ENCODE measurements around the gene B4GAT1. TPM values are rescaled to one million over a fixed set of nuclear protein-coding genes. Genes with fewer than 3 reads are reported as not detected.

B4GAT1 gene
- polyA plus RNA-seq, 1 donor from 2014 or later, result 162 TPM

GRCh38 chr11:66391322-66391721, 43.9 kb upstream of the B4GAT1 start:
- Histone ChIP-seq H3K4me3 (ENCODE audit: low read length) (no peak overlapping the region), H4K20me1 (ENCODE audit: insufficient read depth) (no peaks in the 10 kb centered on the region), H3K9ac (ENCODE audit: low read length) (no peak overlapping the region), H2AFZ (ENCODE audit: low read depth, low read length) (no peak overlapping the region), H3K79me2 (replicated peaks; ENCODE audit: insufficient read depth, low read length) (no peaks in the 10 kb centered on the region), H3F3A (ENCODE audit: insufficient read depth, low read length, poor library complexity, severe bottlenecking) (no peaks in the 10 kb centered on the region), H3K36me3 (ENCODE audit: insufficient read depth, low read length) (no peaks in the 10 kb centered on the region), H3K27me3 (ENCODE audit: insufficient read depth, low read depth, low read length) (peaks cover 4% of the 10 kb centered on the region), H3K9me2 (ENCODE audit: insufficient read depth, low read length) (no peaks in the 10 kb centered on the region), H3K27ac (ENCODE audit: low read length) (no peak overlapping the region), H3K4me2 (ENCODE audit: low read length) (no peak overlapping the region), H3K9me3 (ENCODE audit: low read length) (no peaks in the 10 kb centered on the region)
- TF ChIP-seq REST (IDR thresholded peaks at IDR 0.05; ENCODE audit: borderline replicate concordance), result no peak
- no peak for TF ChIP-seq SMC3 (conservative IDR thresholded peaks at IDR 0.05; ENCODE audit: poor library complexity)
- no peak for TF ChIP-seq EP300 (conservative IDR thresholded peaks at IDR 0.05; ENCODE audit: poor library complexity, severe bottlenecking)
- TF ChIP-seq MXI1 (conservative IDR thresholded peaks at IDR 0.05; ENCODE audit: poor library complexity, severe bottlenecking), result no peak
- TF ChIP-seq CTCF (IDR thresholded peaks at IDR 0.05; ENCODE audit: poor library complexity, severe bottlenecking), result no peak
- TF ChIP-seq RAD21 (conservative IDR thresholded peaks at IDR 0.05), result no peak

- peak; percentile 21 for TF ChIP-seq CTCF (IDR thresholded peaks at IDR 0.05; ENCODE audit: poor library complexity, severe bottlenecking)
- TF ChIP-seq MXI1 (conservative IDR thresholded peaks at IDR 0.05; ENCODE audit: poor library complexity, severe bottlenecking), result no peak
- no peak overlapping the region for H3K27ac ChIP-seq (ENCODE audit: low read length)
These were observed 41.5 kb upstream of the B4GAT1 start for GRCh38 chr11:66388780-66389386.

More at GRCh38 chr11:66388780-66389386, 41.5 kb upstream of the B4GAT1 start:
- no peak overlapping the region for H3K9ac ChIP-seq (ENCODE audit: low read length)
- H2AFZ ChIP-seq (ENCODE audit: low read depth, low read length), result no peak overlapping the region
- H3F3A ChIP-seq (ENCODE audit: insufficient read depth, low read length, poor library complexity, severe bottlenecking), result no peaks in the 10 kb centered on the region
- H3K27me3 ChIP-seq (ENCODE audit: insufficient read depth, low read depth, low read length), result peaks cover 5% of the 10 kb centered on the region
- no peaks in the 10 kb centered on the region for H3K9me3 ChIP-seq (ENCODE audit: low read length)
- H3K4me2 ChIP-seq (ENCODE audit: low read length), result no peak overlapping the region
- H3K36me3 ChIP-seq (ENCODE audit: insufficient read depth, low read length), result no peaks in the 10 kb centered on the region
- no peaks in the 10 kb centered on the region for H3K79me2 ChIP-seq (replicated peaks; ENCODE audit: insufficient read depth, low read length)
- H4K20me1 ChIP-seq (ENCODE audit: insufficient read depth), result no peaks in the 10 kb centered on the region
- H3K4me3 ChIP-seq (ENCODE audit: low read length), result no peak overlapping the region
- H3K9me2 ChIP-seq (ENCODE audit: insufficient read depth, low read length), result no peaks in the 10 kb centered on the region

Data from neural cell (in vitro differentiated cells).